GM12878 (cell line): ENCODE measurements around the gene GPER1. TPM values are rescaled to one million over a fixed set of nuclear protein-coding genes. Genes with fewer than 3 reads are reported as not detected.
A peak's percentile ranks its signal among the peaks of the same experiment; 100 is the strongest.

Source experiments
- ATAC-seq: fragments of 200-7000 bp; cut with Tn5 transposase; 3 replicates; pipeline ENCODE4 v1.9.1; 2020; ENCODE audit warnings: mild to moderate bottlenecking, moderate library complexity
- BruUV-seq: library from RNA; stranded (reverse); fragments of 400-500 nt; replicated peaks from 2 replicates; lab custom pipeline; 2021; lab: Mats Ljungman, UMichigan
- CTCF ChIA-PET: fragments of 300-600 bp; sonication (Branson Sonifier 250); formaldehyde crosslinking; extraction: SDS; loops from one replicate; lab custom pipeline; 2021; ENCODE audit warnings: inconsistent platforms; lab: Yijun Ruan, JAX
- POLR2A ChIA-PET: fragments of 350-600 bp; formaldehyde crosslinking; extraction: SDS; loops from one replicate; lab custom pipeline; 2021; ENCODE audit warnings: inconsistent platforms; lab: Charles Lee
- RAD21 ChIA-PET: fragments of 300-600 bp; sonication (Branson Sonifier 250); formaldehyde crosslinking; loops from one replicate; lab custom pipeline; 2023; ENCODE audit warnings: antibody characterized with exemption; ENCODE audit not compliant: unreplicated experiment; lab: Charles Lee
- SMC1A ChIA-PET: fragments of 300-600 bp; sonication (Branson Sonifier 250); formaldehyde crosslinking; loops from one replicate; lab custom pipeline; 2023; ENCODE audit not compliant: unreplicated experiment, uncharacterized antibody; lab: Charles Lee
- DNase-seq: peaks from one replicate; pipeline ENCODE4 v3.0.0-alpha.2; 2011; ENCODE audit warnings: low read depth, low spot score
- FAIRE-seq: peaks from 3 replicates; lab custom pipeline; 2011; peaks lifted over from hg19 to GRCh38; lab: Jason Lieb, UNC
- H2AFZ ChIP-seq: 2 replicates; pipeline ENCODE4 v1.6.0; 2011; ENCODE audit warnings: low read depth, low read length, control low read depth; ENCODE audit not compliant: control insufficient read depth
- H3K27ac ChIP-seq: 2 replicates; pipeline ENCODE4 v1.5.1; 2011; ENCODE audit warnings: control low read depth; ENCODE audit not compliant: control insufficient read depth, insufficient read depth
- H3K27me3 ChIP-seq, 2 experiments: replicated peaks in 1 of 2; 2 replicates each; pipeline versions ENCODE4 v1.6.0 to v1.6.1; 2011; ENCODE audit warnings: low read length in 1 of 2; ENCODE audit not compliant: control insufficient read depth in 2 of 2, insufficient read depth in 2 of 2
- H3K36me3 ChIP-seq, 2 experiments: 2 replicates each; pipeline ENCODE4 v1.5.1; 2011; ENCODE audit warnings: low read length in 1 of 2; ENCODE audit not compliant: control insufficient read depth in 2 of 2, insufficient read depth in 2 of 2
- H3K4me1 ChIP-seq: 2 replicates; pipeline ENCODE4 v1.6.1; 2011; ENCODE audit warnings: mild to moderate bottlenecking, low read length, moderate library complexity, mixed read lengths; ENCODE audit not compliant: control insufficient read depth, insufficient read depth
- H3K4me2 ChIP-seq: 2 replicates; pipeline ENCODE4 v1.6.0; 2011; ENCODE audit warnings: control low read depth; ENCODE audit not compliant: control insufficient read depth, insufficient read depth
- H3K4me3 ChIP-seq: fragments of 200-600 bp; sonication (generic); 2 replicates; pipeline ENCODE4 v1.5.1; 2016
- H3K79me2 ChIP-seq: 2 replicates; pipeline ENCODE4 v1.6.0; 2011; ENCODE audit warnings: low read length; ENCODE audit not compliant: control insufficient read depth, insufficient read depth
- H3K9ac ChIP-seq: 2 replicates; pipeline ENCODE4 v1.8.0; 2011; ENCODE audit warnings: low read length, control low read depth, mixed read lengths; ENCODE audit not compliant: control insufficient read depth, insufficient read depth
- H3K9me3 ChIP-seq: replicated peaks from 3 replicates; pipeline ENCODE4 v1.5.1; 2011; ENCODE audit warnings: mild to moderate bottlenecking, low read length; ENCODE audit not compliant: control insufficient read depth, insufficient read depth
- H4K20me1 ChIP-seq: 2 replicates; pipeline ENCODE4 v1.6.0; 2011; ENCODE audit not compliant: control insufficient read depth, insufficient read depth
- NR2F1 ChIP-seq: fragments of 450-650 bp; conservative IDR thresholded peaks from 2 replicates; pipeline ENCODE4 v1.6.1; 2017; ENCODE audit warnings: mild to moderate bottlenecking
- SUPT20H ChIP-seq: IDR thresholded peaks from 2 replicates; pipeline ENCODE4 v1.6.1; 2011; ENCODE audit warnings: low read depth, mild to moderate bottlenecking, low read length, moderate library complexity, borderline replicate concordance; ENCODE audit not compliant: control insufficient read depth
- ZNF217 ChIP-seq: fragments of 450-650 bp; IDR thresholded peaks from 2 replicates; pipeline ENCODE4 v1.6.1; 2017; ENCODE audit warnings: antibody characterized with exemption, mild to moderate bottlenecking
- WGBS: methylation state at CpG from one replicate; pipeline ENCODE4 v1.1.6; 2016; ENCODE audit warnings: low lambda C conversion rate; ENCODE audit not compliant: insufficient replicate concordance, insufficient coverage; ENCODE audit errors: missing lambda C conversion rate; 5-methylcytosine and 5-hydroxymethylcytosine counted together
- in situ Hi-C: fragments of 300-500 bp; cut with MboI; formaldehyde crosslinking; loops from 9 replicates; pipeline ENCODE4 v1.14.3; 2018; ENCODE audit warnings: mixed read lengths
- intact Hi-C: fragments of 100-400 bp; cut with micrococcal nuclease; formaldehyde crosslinking; loops from one replicate; pipeline ENCODE4 v1.14.2; 2022; ENCODE audit not compliant: unreplicated experiment
- polyA plus RNA-seq, 11 experiments: library from polyadenylated mRNA; depleted of rRNA in 4 of 11; unstranded in 6 of 11; stranded (reverse) in 5 of 11; fragments of >200 nt; fragmentation: Nextera tagmentation in 4 of 11; fragmentation: Illumina TruSeq in 1 of 11; extraction: Ambion mirVana in 4 of 11; extraction: Trizol in 1 of 11; gene quantifications; 1 replicate in 1 of 11; 2 replicates in 10 of 11; pipeline versions ENCODE4 v1.2.1 to v1.2.3, GENCODE V29; 2011 to 2016; ENCODE audit warnings: inconsistent platforms in 2 of 11, missing spikeins in 2 of 11, low read depth in 1 of 11
- total RNA-seq, 4 experiments: library from RNA; depleted of rRNA in 3 of 4; stranded (reverse); fragments of >200 nt in 3 of 4; fragmentation: Illumina TruSeq in 1 of 4; extraction: Trizol in 1 of 4; gene quantifications; 2 replicates each; pipeline versions ENCODE4 v1.2.1 to v1.2.3, GENCODE V29; 2013 to 2021
- TF ChIP-seq, protein P1 (sequence below): fragments of 450-650 bp; IDR thresholded peaks from 2 replicates; pipeline ENCODE4 v1.6.1; 2016; ENCODE audit warnings: mild to moderate bottlenecking
- TF ChIP-seq, protein P2 (sequence below): fragments of 450-650 bp; IDR thresholded peaks from 2 replicates; pipeline ENCODE4 v1.6.1; 2016; ENCODE audit warnings: mild to moderate bottlenecking

Gene GPER1
- total and polyA plus RNA-seq, 10 of the 15 experiments (the other 5 are each of a cell fraction or from before 2014, with no cell fraction given) = 0.03 to 6.5 (median 2.6) TPM

DNA sequence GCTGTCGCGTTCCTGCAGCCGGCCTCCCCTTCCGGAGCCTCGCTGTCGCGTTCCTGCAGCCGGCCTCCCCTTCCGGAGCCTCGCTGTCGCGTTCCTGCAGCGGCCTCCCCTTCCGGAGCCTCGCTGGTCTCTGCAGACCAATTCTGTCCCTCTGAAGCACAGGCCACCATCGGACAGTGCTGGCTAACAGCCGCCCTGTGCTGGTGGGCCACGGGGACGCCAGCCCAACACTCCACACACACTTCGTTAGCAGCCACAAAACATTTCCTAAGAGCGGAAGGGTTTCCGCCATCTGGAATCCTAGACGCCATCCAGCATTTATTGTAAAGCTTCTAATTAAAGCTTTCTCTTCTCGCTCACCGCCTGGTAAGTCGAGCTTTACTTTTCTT lies 11.2 kb downstream of the GPER1 start:
- intact Hi-C loops = no loop called here
- peaks cover 0 to 2% of the 10 kb centered on the region in 2 experiments; a peak in 1 of 4 replicates for H3K36me3 ChIP-seq
- H3K9me3 ChIP-seq = no peaks in the 10 kb centered on the region; the same call in 2 of the 3 replicates
- TF ChIP-seq, protein P1, sequence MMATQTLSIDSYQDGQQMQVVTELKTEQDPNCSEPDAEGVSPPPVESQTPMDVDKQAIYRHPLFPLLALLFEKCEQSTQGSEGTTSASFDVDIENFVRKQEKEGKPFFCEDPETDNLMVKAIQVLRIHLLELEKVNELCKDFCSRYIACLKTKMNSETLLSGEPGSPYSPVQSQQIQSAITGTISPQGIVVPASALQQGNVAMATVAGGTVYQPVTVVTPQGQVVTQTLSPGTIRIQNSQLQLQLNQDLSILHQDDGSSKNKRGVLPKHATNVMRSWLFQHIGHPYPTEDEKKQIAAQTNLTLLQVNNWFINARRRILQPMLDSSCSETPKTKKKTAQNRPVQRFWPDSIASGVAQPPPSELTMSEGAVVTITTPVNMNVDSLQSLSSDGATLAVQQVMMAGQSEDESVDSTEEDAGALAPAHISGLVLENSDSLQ = no peak
- TF ChIP-seq ZNF217 (no peak), SUPT20H (no peak), NR2F1 (no peak)
- TF ChIP-seq, protein P2, sequence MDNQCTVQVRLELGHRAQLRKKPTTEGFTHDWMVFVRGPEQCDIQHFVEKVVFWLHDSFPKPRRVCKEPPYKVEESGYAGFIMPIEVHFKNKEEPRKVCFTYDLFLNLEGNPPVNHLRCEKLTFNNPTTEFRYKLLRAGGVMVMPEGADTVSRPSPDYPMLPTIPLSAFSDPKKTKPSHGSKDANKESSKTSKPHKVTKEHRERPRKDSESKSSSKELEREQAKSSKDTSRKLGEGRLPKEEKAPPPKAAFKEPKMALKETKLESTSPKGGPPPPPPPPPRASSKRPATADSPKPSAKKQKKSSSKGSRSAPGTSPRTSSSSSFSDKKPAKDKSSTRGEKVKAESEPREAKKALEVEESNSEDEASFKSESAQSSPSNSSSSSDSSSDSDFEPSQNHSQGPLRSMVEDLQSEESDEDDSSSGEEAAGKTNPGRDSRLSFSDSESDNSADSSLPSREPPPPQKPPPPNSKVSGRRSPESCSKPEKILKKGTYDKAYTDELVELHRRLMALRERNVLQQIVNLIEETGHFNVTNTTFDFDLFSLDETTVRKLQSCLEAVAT = peak; percentile 33; the same call in 1 of the 2 replicates
- no peaks in the 10 kb centered on the region for H4K20me1 ChIP-seq
- no peak overlapping the region for H3K27ac ChIP-seq
- H3K9ac ChIP-seq = no peak overlapping the region
- WGBS = 55% methylated on average over 23 of the region's 26 CpGs
- no peak overlapping the region for H3K4me2 ChIP-seq
- RAD21 ChIA-PET = interaction anchor here (0.7 to 1.0 kb wide), 2 partner anchors 52 to 75 kb away, joined by 3 to 4 read pairs; no protein-coding TSS in a partner anchor
- H2AFZ ChIP-seq = no peak overlapping the region
- 0 out of 2 replicates have a peak overlapping the region, but pooled peaks have one; percentile 41 for H3K4me3 ChIP-seq
- peaks cover 2% of the 10 kb centered on the region for H3K79me2 ChIP-seq
- DNase-seq = no peak
- SMC1A ChIA-PET = interaction anchor here (1.0 to 1.6 kb wide), 3 partner anchors 11 to 38 kb away, joined by 3 to 7 read pairs (median 3); partner anchors contain the start of gene GPER1
- peaks cover 18% of the 10 kb centered on the region for H3K4me1 ChIP-seq
- CTCF ChIA-PET = interaction anchor here (0.9 to 2.0 kb wide), 6 partner anchors 8 to 106 kb away, joined by 3 to 9 read pairs (median 4); no protein-coding TSS in a partner anchor
- no TSS peak for BruUV-seq
- in situ Hi-C loops = no loop called here
- POLR2A ChIA-PET = interaction anchor here (0.6 kb wide), 1 partner anchor 53 kb away, joined by 3 read pairs; no protein-coding TSS in a partner anchor
- H3K27me3 ChIP-seq = no peaks in the 10 kb centered on the region
- no peak for FAIRE-seq
- no peak for ATAC-seq
